ENCODE measurements around the gene PHF3. TPM values are rescaled to one million over a fixed set of nuclear protein-coding genes. Genes with fewer than 3 reads are reported as not detected.

The PHF3 gene
- total RNA-seq, 1 experiment from 2014 or later = 66.6 TPM

GRCh38 chr6:63661769-63662168 is 26.2 kb downstream of the PHF3 start:
- Histone ChIP-seq H2BK5ac (ENCODE audit: insufficient read length, low read length) (no peak overlapping the region), H2BK15ac (ENCODE audit: low read depth, low read length) (no peak overlapping the region), H3K4me2 (ENCODE audit: insufficient read depth, insufficient read length, low read length) (no peak overlapping the region), H3K9me3 (ENCODE audit: control insufficient read depth, low read depth, low read length) (no peaks in the 10 kb centered on the region), H3K27ac (ENCODE audit: insufficient read length, low read depth, low read length) (no peak overlapping the region), H3K23me2 (ENCODE audit: insufficient read length, low read depth, low read length, poor library complexity, severe bottlenecking) (no peaks in the 10 kb centered on the region), H3K79me2 (ENCODE audit: insufficient read depth, low read length) (peaks cover 35% of the 10 kb centered on the region; the same call in 1 of the 2 replicates), H4K20me1 (ENCODE audit: control insufficient read depth, insufficient read depth, insufficient read length) (no peaks in the 10 kb centered on the region), H3K18ac (ENCODE audit: insufficient read length, low read depth, low read length) (no peak overlapping the region), H4K91ac (ENCODE audit: insufficient read length, low read depth, low read length) (no peak overlapping the region), H3K14ac (ENCODE audit: insufficient read depth, low read length) (no peak overlapping the region), H3K4ac (ENCODE audit: low read depth, low read length) (no peak overlapping the region), H3K56ac (ENCODE audit: insufficient read length, low read depth, low read length) (no peak overlapping the region), H3T11ph (ENCODE audit: low read length) (no peak overlapping the region), H2AFZ (ENCODE audit: low read length) (no peak overlapping the region), H2BK20ac (ENCODE audit: low read depth, low read length, poor library complexity, severe bottlenecking) (no peak overlapping the region), H3K4me1 (ENCODE audit: insufficient read depth, low read length) (peaks cover 5% of the 10 kb centered on the region), H3K27me3 (ENCODE audit: insufficient read depth, low read length) (no peaks in the 10 kb centered on the region), H3K79me1 (ENCODE audit: insufficient read depth, low read depth, low read length, poor library complexity, severe bottlenecking) (peaks cover 2% of the 10 kb centered on the region), H2BK120ac (ENCODE audit: low read depth, low read length, poor library complexity, severe bottlenecking) (no peak overlapping the region), H3K23ac (ENCODE audit: insufficient read length, low read depth, low read length) (no peak overlapping the region), H2BK12ac (ENCODE audit: insufficient read length, low read depth, low read length) (no peak overlapping the region), H4K5ac (ENCODE audit: insufficient read length, low read depth, low read length) (no peak overlapping the region), H3K9ac (ENCODE audit: extremely low read depth, insufficient read length, low read length) (no peak overlapping the region), H4K8ac (replicated peaks; ENCODE audit: insufficient read length, low read depth, low read length) (no peak overlapping the region), H2AK5ac (ENCODE audit: insufficient read length, low read length) (no peak overlapping the region)
- Mint-ChIP-seq H3K27ac (peak overlapping the region in 1 of 3 experiments; percentile 40; a peak in 1 of 7 replicates), H3K27me3 (ENCODE audit: low read depth) (no peaks in the 10 kb centered on the region), H3K4me3 (no peak overlapping the region), H3K4me1 (peaks cover 9 to 16% of the 10 kb centered on the region in 2 experiments), H3K9me3 (no peaks in the 10 kb centered on the region; a peak in 1 of 5 replicates), H3K36me3 (ENCODE audit: insufficient read depth in 1 of 3, low read depth in 3 of 3) (no peaks in the 10 kb centered on the region; a peak in 1 of 7 replicates)
- WGBS (ENCODE audit: extremely low coverage, insufficient read length, low lambda C conversion rate) = no CpG with 5 or more reads among the region's 5 CpGs
- TF ChIP-seq CTCF (conservative IDR thresholded peaks at IDR 0.05) = no peak
- no peak for DNase-seq

Measured in H9 (cell line).